Frontal cortex (tissue), 4 donors: ENCODE results near the gene HIBCH. TPM values are rescaled to one million over a fixed set of nuclear protein-coding genes. Genes with fewer than 3 reads are reported as not detected.

Experiments
- DNase-seq, 2 donors: peaks; one replicate each; pipeline ENCODE4 v3.0.0; 2012; ENCODE audit warnings: low spot score in 2 of 2
- FAIRE-seq: peaks from 2 replicates; lab custom pipeline; 2012; peaks lifted over from hg19 to GRCh38; lab: Jason Lieb, UNC
- total RNA-seq: library from RNA; depleted of rRNA; stranded (reverse); fragments of >200 nt; gene quantifications from one replicate; pipeline ENCODE4 v1.2.3, GENCODE V29; 2014
- donor health status: control.
- donor health status: control.
- donor health status: control.

Gene HIBCH
- total RNA-seq, 1 donor from 2014 or later: 11.0 TPM

- DNase-seq (no peak), FAIRE-seq (no peak)
Observed at GRCh38 chr2:190202604-190203003, 117.0 kb downstream of the HIBCH start.

GRCh38 chr2:190202018-190202417, 117.6 kb downstream of the HIBCH start:
- DNase-seq: no peak
- no peak for FAIRE-seq

- FAIRE-seq: no peak
- no peak for DNase-seq
Observed at GRCh38 chr2:190200603-190201002, 119.0 kb downstream of the HIBCH start.

- FAIRE-seq (no peak), DNase-seq (no peak)
Observed at GRCh38 chr2:190199530-190199929, 120.1 kb downstream of the HIBCH start.

- FAIRE-seq (no peak), DNase-seq (no peak)
Observed at GRCh38 chr2:190199109-190199508, 120.5 kb downstream of the HIBCH start.

- FAIRE-seq: no peak
Observed at GRCh38 chr2:190197143-190197720, 122.4 kb downstream of the HIBCH start.

GRCh38 chr2:190190507-190191162, 129.0 kb downstream of the HIBCH start:
- no peak for FAIRE-seq
- DNase-seq: no peak

More at GRCh38 chr2:190197143-190197720, 122.4 kb downstream of the HIBCH start:
- no peak for DNase-seq

- DNase-seq (no peak), FAIRE-seq (no peak)
Observed at GRCh38 chr2:190188289-190188688, 131.3 kb downstream of the HIBCH start.

GRCh38 chr2:190186238-190186637, 133.4 kb downstream of the HIBCH start:
- no peak for DNase-seq
- no peak for FAIRE-seq

GRCh38 chr2:190185380-190185779, 134.2 kb downstream of the HIBCH start:
- no peak for FAIRE-seq

GRCh38 chr2:190184460-190184859, 135.2 kb downstream of the HIBCH start:
- FAIRE-seq (no peak), DNase-seq (no peak)

More at GRCh38 chr2:190185380-190185779, 134.2 kb downstream of the HIBCH start:
- DNase-seq: no peak

GRCh38 chr2:190183539-190183938, 136.1 kb downstream of the HIBCH start:
- DNase-seq: no peak
- peak; percentile 21 for FAIRE-seq

GRCh38 chr2:190182071-190182524, 137.5 kb downstream of the HIBCH start:
- FAIRE-seq: no peak

GRCh38 chr2:190181123-190181669, 138.4 kb downstream of the HIBCH start:
- no peak for DNase-seq
- no peak for FAIRE-seq

More at GRCh38 chr2:190182071-190182524, 137.5 kb downstream of the HIBCH start:
- DNase-seq: no peak

- FAIRE-seq (no peak), DNase-seq (peak; percentile 66 to 76)
Observed at GRCh38 chr2:190180313-190181122, 139.1 kb downstream of the HIBCH start.

GRCh38 chr2:190179754-190180312, 139.8 kb downstream of the HIBCH start:
- FAIRE-seq (peak; percentile 45), DNase-seq (peak; percentile 23 to 59)

- FAIRE-seq (no peak), DNase-seq (no peak)
Observed at GRCh38 chr2:190178066-190178722, 141.4 kb downstream of the HIBCH start.

GRCh38 chr2:190177249-190178040, 142.2 kb downstream of the HIBCH start:
- FAIRE-seq (no peak), DNase-seq (no peak)

GRCh38 chr2:190173392-190173791, 146.2 kb downstream of the HIBCH start:
- DNase-seq (no peak), FAIRE-seq (no peak)
